Stimulated activated naive B cell treated with anti-CD40 and anti-IgM and Interleukin-4, amounts not matched to agents 10 μg/mL and 1 μg/mL and 100 μg/mL, for 72 hours (primary cell): ENCODE data around the gene ASTN2.
"Not testable (repeated sequence)": the region's sequence is repeated elsewhere in the genome, so short reads cannot be mapped to it uniquely, and the experiment has no call there.

Experiments used
- ATAC-seq, 2 donors: fragments of 150-1000 bp; cut with Tn5 transposase; replicated peaks; 2 replicates each; pipeline ENCODE4 v1.10.0; 2021; ENCODE audit warnings: moderate library complexity in 1 of 2
- DNase-seq: peaks from one replicate; pipeline ENCODE4 v3.0.0; 2021
- H3K27ac Mint-ChIP-seq: one replicate; pipeline ENCODE4 v1.8.0; 2022; ENCODE audit warnings: mild to moderate bottlenecking, mixed read lengths
- H3K27me3 Mint-ChIP-seq, 2 donors: one replicate each; pipeline ENCODE4 v1.8.0; 2022; ENCODE audit warnings: mixed read lengths in 2 of 2
- H3K36me3 Mint-ChIP-seq, 2 donors: one replicate each; pipeline ENCODE4 v1.8.0; 2022; ENCODE audit warnings: mixed read lengths in 2 of 2, mild to moderate bottlenecking in 1 of 2
- H3K4me1 Mint-ChIP-seq, 2 donors: one replicate each; pipeline ENCODE4 v1.8.0; 2022; ENCODE audit warnings: mixed read lengths in 2 of 2, mild to moderate bottlenecking in 1 of 2
- H3K4me3 Mint-ChIP-seq, 2 donors: one replicate each; pipeline ENCODE4 v1.8.0; 2022; ENCODE audit warnings: mild to moderate bottlenecking in 2 of 2, mixed read lengths in 2 of 2, moderate library complexity in 1 of 2
- H3K9me3 Mint-ChIP-seq, 2 donors: one replicate each; pipeline ENCODE4 v1.8.0; 2022; ENCODE audit warnings: mixed read lengths in 2 of 2, mild to moderate bottlenecking in 1 of 2

ASTN2 gene

DNA sequence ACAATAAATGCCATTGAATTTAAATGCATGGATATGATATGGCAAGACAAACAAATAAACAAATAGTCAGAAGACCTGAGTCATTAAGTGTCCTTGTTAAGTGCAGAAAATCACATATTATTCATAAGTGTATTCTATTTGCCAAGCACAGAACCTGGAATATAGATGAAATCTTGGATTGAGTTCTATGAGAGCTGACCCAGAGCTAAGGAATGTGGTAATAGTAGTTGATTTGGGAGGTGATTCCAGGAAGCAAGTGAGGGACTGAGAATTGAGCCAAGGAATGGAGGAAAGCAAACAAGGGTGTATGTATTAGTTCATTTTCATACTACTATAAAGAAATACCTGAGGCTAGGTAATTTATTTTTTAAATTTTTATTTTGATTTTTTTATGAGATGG lies 518.9 kb downstream of the ASTN2 start:
- Mint-ChIP-seq H3K9me3 (peaks cover 10 to 14% of the 10 kb centered on the region in 2 donors), H3K27me3 (no peaks in the 10 kb centered on the region), H3K36me3 (no peaks in the 10 kb centered on the region), H3K4me3 (no peak overlapping the region), H3K27ac (no peak overlapping the region), H3K4me1 (no peaks in the 10 kb centered on the region)
- ATAC-seq (no peak), DNase-seq (no peak)

GRCh38 chr9:116891424-116891823 lies 523.4 kb downstream of the ASTN2 start:
- Mint-ChIP-seq H3K27ac (no peak overlapping the region), H3K4me1 (no peaks in the 10 kb centered on the region), H3K36me3 (no peaks in the 10 kb centered on the region), H3K9me3 (peaks cover 1 to 4% of the 10 kb centered on the region in 2 donors), H3K27me3 (no peaks in the 10 kb centered on the region), H3K4me3 (no peak overlapping the region)
- ATAC-seq (no peak), DNase-seq (no peak)

DNA sequence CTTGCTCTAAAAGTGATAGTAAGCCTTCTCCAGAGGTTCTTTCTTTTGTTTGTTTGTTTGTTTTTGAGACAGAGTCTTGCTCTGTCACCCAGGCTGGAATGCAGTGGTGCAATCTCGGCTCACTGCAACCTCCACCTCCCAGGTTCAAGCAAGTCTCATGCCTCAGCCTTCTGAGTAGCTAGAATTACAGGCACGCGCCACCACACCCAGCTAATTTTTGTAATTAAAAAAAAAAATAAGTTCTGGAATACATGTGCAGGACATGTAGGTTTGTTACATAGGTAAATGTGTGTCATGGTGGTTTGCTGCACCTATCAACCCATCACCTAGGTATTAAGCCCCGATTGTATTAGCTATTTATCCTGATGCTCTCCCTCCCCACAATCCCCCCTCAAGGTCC lies 526.4 kb downstream of the ASTN2 start:
- not testable (repeated sequence) for H3K9me3 Mint-ChIP-seq, H3K27me3 Mint-ChIP-seq, ATAC-seq, DNase-seq, H3K4me1 Mint-ChIP-seq, H3K4me3 Mint-ChIP-seq, H3K36me3 Mint-ChIP-seq, H3K27ac Mint-ChIP-seq

DNA sequence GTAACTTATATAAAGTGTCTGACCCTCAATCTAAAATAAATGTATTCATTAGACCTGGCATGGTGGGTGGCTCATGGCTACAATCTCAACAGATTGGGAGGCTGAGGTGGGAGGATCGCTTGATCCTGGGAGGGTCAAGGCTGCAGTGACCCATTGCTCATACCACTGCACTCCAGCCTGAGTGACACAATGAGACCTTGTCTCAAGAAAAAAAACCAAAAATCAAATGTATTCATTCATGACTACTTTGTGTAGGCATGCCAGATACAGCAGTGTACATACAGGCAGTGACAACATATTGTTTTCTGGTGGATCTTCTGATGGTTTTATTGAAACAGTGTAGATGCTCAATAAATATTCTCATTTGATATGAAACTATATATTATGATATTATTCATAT lies 526.8 kb downstream of the ASTN2 start:
- H3K4me1 Mint-ChIP-seq: no peaks in the 10 kb centered on the region
- peaks cover 1 to 4% of the 10 kb centered on the region in 2 donors for H3K9me3 Mint-ChIP-seq
- no peaks in the 10 kb centered on the region for H3K27me3 Mint-ChIP-seq
- no peak overlapping the region for H3K27ac Mint-ChIP-seq
- H3K4me3 Mint-ChIP-seq: no peak overlapping the region
- no peak for DNase-seq
- ATAC-seq: no peak
- no peaks in the 10 kb centered on the region for H3K36me3 Mint-ChIP-seq

DNA sequence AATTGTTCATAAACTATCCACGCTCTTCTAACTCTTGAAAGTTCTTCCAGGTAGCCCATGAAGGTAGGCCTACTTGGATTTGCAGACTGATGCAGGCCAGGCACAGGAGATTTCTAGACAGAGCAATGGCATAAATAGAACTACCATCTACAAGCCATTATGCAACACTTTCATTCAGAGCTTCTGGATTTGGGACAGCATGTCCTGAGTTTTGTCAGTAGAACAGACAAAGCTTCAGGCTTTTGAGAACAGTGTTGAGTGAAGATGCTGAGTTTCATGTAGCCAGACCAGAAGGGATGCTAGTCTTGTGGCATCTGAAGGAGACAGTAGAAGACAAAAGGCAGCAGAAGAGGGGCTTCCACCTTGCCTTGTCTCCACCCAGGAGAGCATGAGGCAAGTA lies 531.2 kb downstream of the ASTN2 start:
- peaks cover 4 to 8% of the 10 kb centered on the region in 2 donors for H3K9me3 Mint-ChIP-seq
- H3K27ac Mint-ChIP-seq: no peak overlapping the region
- no peak for ATAC-seq
- no peaks in the 10 kb centered on the region for H3K27me3 Mint-ChIP-seq
- H3K4me1 Mint-ChIP-seq: no peaks in the 10 kb centered on the region
- H3K36me3 Mint-ChIP-seq: no peaks in the 10 kb centered on the region
- no peak for DNase-seq
- no peak overlapping the region for H3K4me3 Mint-ChIP-seq

GRCh38 chr9:116877072-116877471 lies 537.8 kb downstream of the ASTN2 start:
- H3K36me3 Mint-ChIP-seq: no peaks in the 10 kb centered on the region
- no peak overlapping the region for H3K27ac Mint-ChIP-seq
- H3K4me1 Mint-ChIP-seq: no peaks in the 10 kb centered on the region
- DNase-seq (no peak), ATAC-seq (no peak)
- peaks cover 12 to 18% of the 10 kb centered on the region in 2 donors for H3K9me3 Mint-ChIP-seq
- H3K4me3 Mint-ChIP-seq: no peak overlapping the region
- H3K27me3 Mint-ChIP-seq: no peaks in the 10 kb centered on the region

DNA sequence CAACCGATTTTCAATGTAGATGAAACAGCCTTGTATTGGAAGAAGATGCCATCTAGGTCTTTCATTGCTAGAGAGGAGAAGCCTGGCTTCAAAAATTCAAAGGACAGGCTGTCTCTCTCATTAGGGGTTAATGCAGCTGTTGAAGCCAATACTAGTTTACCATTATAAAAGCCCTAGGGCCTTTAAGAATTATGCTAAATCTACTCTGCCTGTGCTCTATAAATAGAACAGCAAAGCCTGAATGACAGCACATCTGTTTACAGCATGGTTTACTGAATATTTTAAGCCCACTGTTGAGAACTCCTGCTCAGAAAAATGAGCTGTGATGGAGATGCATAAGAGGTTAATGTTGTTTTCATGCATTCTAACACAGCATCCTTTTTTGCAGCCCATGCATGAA lies 539.3 kb downstream of the ASTN2 start:
- ATAC-seq (no peak), DNase-seq (no peak)
- Mint-ChIP-seq H3K27me3 (no peaks in the 10 kb centered on the region), H3K36me3 (no peaks in the 10 kb centered on the region), H3K4me1 (no peaks in the 10 kb centered on the region), H3K9me3 (peaks cover 10 to 18% of the 10 kb centered on the region in 2 donors), H3K4me3 (no peak overlapping the region), H3K27ac (no peak overlapping the region)

DNA sequence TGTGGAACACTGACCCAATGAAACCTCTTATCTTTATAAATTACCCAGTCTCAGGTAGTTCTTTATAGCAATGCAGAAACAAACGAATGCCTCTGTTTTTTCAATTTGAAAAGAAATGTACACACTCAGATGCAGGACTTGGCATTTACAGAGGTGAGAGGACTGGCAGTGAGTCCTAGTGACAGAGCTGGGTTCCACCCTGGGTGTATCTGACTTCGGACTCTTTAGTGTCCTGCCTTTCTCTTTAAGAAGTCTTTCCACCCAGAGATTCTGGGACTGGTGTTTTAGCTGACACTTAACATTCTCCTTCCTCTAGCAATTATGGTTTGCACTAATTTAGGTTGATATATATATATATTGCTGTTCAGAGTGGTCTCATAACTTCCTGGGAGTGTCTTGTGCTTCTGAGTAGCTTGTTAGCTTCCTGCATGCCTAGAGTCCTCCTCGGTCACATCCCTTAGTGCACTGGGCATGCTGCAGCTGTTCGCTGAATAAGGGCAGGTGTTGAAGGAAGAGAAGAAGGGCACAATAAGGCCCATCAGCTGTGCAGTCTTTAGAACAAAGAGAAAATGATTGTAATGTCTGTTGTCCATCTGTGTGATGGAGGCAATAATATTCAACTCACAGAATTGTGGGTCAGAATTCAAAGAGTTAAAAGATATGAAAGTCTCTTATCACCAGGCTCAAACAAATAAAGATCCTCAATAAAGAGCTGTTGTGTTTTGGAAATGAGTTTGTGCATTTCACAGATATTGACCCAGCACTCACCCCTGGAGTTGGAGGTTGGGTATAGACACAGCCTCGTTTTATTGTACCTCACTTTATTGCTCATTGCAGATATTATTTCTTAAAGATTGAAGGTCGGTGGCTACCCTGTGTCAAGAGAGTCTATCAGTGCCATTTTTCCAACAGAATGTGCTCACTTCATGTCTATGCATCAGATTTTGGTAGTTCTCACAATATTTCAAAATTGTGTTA lies 540.6 kb downstream of the ASTN2 start:
- DNase-seq: no peak
- H3K36me3 Mint-ChIP-seq: no peaks in the 10 kb centered on the region
- H3K4me1 Mint-ChIP-seq: no peaks in the 10 kb centered on the region
- H3K4me3 Mint-ChIP-seq: no peak overlapping the region
- peaks cover 10 to 17% of the 10 kb centered on the region in 2 donors for H3K9me3 Mint-ChIP-seq
- H3K27me3 Mint-ChIP-seq: no peaks in the 10 kb centered on the region
- no peak overlapping the region for H3K27ac Mint-ChIP-seq
- ATAC-seq: no peak

DNA sequence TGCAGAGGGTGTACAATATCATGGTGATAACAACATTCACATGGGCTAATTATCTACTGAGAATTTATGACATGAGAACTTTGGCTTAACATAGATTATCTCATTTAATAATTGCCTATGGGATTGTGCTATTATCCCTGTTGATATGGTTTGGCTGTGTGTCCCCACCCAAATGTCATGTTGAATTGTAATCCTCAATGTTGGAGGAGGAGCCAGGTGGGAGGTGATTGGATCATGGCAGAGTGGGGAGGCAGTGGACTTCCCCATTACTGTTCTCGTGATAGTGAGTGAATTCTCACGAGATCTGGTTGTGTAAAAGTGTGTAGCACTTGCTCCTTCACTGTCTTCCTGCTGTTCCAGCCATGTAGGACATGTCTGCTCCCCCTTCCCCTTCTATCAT lies 541.4 kb downstream of the ASTN2 start:
- no peak overlapping the region for H3K4me3 Mint-ChIP-seq
- H3K27ac Mint-ChIP-seq: no peak overlapping the region

DNA sequence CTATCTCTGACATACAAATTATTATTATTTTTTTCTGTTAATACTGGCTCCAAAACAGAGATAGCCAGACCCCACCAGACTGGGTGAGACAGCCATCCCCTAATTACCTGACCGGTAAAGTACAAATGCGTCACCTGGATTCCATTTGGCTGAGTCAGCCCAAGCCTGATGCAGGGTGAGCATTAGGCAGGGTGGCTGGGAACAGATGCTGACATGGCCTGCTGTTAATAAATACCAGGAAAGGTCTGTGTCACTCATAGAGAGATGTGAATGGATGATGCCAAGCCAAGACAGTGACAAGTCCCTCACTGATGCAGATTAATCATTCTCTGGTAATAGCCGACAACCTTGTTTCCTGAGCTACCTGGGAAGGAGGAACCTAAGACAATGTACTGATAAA lies 544.3 kb downstream of the ASTN2 start:
- no peak for ATAC-seq
- Mint-ChIP-seq H3K36me3 (no peaks in the 10 kb centered on the region), H3K4me3 (no peak overlapping the region), H3K27me3 (no peaks in the 10 kb centered on the region), H3K4me1 (peaks cover 0 to 2% of the 10 kb centered on the region in 2 donors), H3K9me3 (peaks cover 3 to 9% of the 10 kb centered on the region in 2 donors), H3K27ac (no peak overlapping the region)
- DNase-seq: no peak

More for the DNA sequence above, 541.4 kb downstream of the ASTN2 start:
- Mint-ChIP-seq H3K36me3 (no peaks in the 10 kb centered on the region), H3K27me3 (no peaks in the 10 kb centered on the region), H3K4me1 (no peaks in the 10 kb centered on the region), H3K9me3 (peaks cover 10 to 14% of the 10 kb centered on the region in 2 donors)
- DNase-seq (no peak), ATAC-seq (no peak)

DNA sequence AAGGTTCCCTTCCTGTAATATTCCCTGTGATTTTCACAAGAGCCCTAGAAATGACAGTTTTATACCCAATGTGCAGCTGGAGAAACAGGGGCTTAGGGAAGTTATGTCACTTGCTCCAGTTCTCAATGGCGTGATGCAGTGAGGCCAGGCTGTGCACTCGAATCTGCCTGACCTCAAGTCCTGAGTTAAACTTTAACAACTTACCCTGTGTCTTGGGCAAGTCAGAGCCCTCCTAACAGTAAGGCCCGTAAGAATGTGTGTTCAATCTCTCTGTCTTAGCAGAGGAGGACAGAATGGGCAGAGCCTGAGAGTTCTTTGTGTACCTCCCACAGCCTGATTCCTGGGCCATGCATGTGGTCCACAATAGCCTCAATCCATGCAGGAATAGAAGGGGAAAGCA lies 546.7 kb downstream of the ASTN2 start:
- Mint-ChIP-seq H3K27me3 (no peaks in the 10 kb centered on the region), H3K9me3 (peaks cover 3 to 4% of the 10 kb centered on the region in 2 donors), H3K4me3 (no peak overlapping the region), H3K27ac (no peak overlapping the region), H3K4me1 (peaks cover 0 to 2% of the 10 kb centered on the region in 2 donors), H3K36me3 (no peaks in the 10 kb centered on the region)
- ATAC-seq (no peak), DNase-seq (no peak)

DNA sequence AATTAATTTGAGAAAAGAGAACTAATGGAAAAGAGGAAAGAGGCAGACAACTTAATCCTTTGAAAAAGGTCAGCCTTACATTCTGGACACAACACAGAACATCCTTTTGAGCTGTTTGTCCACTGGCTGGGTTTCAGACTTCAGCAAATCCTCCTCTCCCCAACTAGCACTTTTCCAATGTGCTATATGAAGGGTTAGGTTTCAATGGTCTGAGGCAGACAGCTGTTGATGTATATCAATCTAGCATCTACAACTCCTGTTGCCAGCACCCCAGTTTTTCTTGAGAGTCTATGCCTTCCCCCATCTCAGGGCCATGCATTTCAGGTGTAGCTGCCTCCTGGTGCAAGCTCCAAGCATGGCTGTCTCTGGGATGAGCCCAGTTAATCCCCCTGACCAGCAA lies 553.5 kb downstream of the ASTN2 start:
- H3K36me3 Mint-ChIP-seq: no peaks in the 10 kb centered on the region
- DNase-seq: no peak
- no peaks in the 10 kb centered on the region for H3K9me3 Mint-ChIP-seq
- H3K4me3 Mint-ChIP-seq: no peak overlapping the region
- H3K4me1 Mint-ChIP-seq: no peaks in the 10 kb centered on the region
- ATAC-seq: no peak
- H3K27ac Mint-ChIP-seq: no peak overlapping the region
- H3K27me3 Mint-ChIP-seq: peaks cover 4 to 6% of the 10 kb centered on the region in 2 donors

DNA sequence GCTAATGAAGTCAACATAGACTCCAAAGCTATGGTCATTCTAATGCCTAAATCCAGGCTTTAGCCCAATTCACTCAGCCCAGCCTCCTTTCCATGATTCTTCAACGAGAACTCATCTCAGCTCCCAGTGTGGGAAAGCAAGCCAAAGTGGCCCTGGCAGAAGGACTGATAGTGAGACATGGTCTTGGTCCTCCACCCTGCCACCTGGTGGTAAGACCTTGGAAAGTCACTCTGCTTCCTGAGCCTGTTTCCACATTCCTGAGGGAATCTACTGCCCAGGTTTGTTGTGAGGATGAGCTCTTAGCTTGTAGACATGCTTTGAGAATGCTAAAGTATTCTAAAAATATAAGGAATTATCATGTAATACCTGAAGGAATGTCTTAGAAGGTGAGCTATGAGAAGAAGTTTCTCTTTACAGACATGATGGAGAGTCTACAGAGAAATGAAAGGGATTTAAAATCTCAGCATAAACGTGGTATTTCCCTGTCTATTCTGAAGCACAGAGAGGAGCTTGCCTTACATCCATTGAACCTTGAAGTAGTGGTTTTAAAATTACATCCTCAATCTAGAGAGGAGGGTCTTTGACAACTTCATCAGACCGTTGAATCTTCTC lies 554.2 kb downstream of the ASTN2 start:
- no peaks in the 10 kb centered on the region for H3K9me3 Mint-ChIP-seq
- no peak overlapping the region for H3K27ac Mint-ChIP-seq
- no peaks in the 10 kb centered on the region for H3K36me3 Mint-ChIP-seq
- ATAC-seq: no peak
- peak; percentile 2 for DNase-seq
- H3K4me1 Mint-ChIP-seq: no peaks in the 10 kb centered on the region
- no peak overlapping the region for H3K4me3 Mint-ChIP-seq
- peaks cover 4 to 6% of the 10 kb centered on the region in 2 donors for H3K27me3 Mint-ChIP-seq

DNA sequence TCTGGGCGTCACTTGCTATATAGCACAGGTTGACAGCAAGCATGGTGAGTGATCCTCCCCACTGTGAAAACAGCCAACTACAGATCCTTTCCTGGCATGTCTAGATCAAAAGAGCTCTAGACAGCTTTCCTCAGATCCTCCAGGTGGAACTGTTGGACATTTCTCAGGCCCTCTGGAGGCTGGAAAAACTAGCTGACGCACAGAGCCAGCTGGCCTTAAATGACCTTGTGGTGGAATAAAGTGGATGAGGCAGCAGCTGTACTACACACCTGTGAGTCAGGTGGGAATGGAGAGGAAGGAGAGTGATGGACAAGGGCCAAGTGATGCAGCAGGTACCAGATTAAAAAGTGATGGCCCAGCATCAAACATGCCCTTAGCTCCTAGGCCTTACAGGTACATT lies 555.1 kb downstream of the ASTN2 start:
- Mint-ChIP-seq H3K9me3 (no peaks in the 10 kb centered on the region), H3K27me3 (peaks cover 4 to 6% of the 10 kb centered on the region in 2 donors), H3K36me3 (no peaks in the 10 kb centered on the region), H3K4me1 (no peaks in the 10 kb centered on the region), H3K27ac (no peak overlapping the region), H3K4me3 (no peak overlapping the region)
- DNase-seq (no peak), ATAC-seq (no peak)

- ATAC-seq (no peak), DNase-seq (no peak)
- H3K9me3 Mint-ChIP-seq: no peaks in the 10 kb centered on the region
- no peak overlapping the region for H3K27ac Mint-ChIP-seq
- H3K4me1 Mint-ChIP-seq: no peaks in the 10 kb centered on the region
- no peak overlapping the region for H3K4me3 Mint-ChIP-seq
- H3K36me3 Mint-ChIP-seq: no peaks in the 10 kb centered on the region
- peaks cover 4 to 6% of the 10 kb centered on the region in 2 donors for H3K27me3 Mint-ChIP-seq
These were observed 557.5 kb downstream of the ASTN2 start for GRCh38 chr9:116857321-116857720.
